Measurements from ENCODE around the gene KSR2. TPM values are rescaled to one million over a fixed set of nuclear protein-coding genes. Genes with fewer than 3 reads are reported as not detected.

The KSR2 gene
- total and polyA plus RNA-seq, 2 of the 13 experiments (the other 11 are each of a cell fraction or from before 2014, with no cell fraction given), result 0.02 TPM; not detected in 1

DNA sequence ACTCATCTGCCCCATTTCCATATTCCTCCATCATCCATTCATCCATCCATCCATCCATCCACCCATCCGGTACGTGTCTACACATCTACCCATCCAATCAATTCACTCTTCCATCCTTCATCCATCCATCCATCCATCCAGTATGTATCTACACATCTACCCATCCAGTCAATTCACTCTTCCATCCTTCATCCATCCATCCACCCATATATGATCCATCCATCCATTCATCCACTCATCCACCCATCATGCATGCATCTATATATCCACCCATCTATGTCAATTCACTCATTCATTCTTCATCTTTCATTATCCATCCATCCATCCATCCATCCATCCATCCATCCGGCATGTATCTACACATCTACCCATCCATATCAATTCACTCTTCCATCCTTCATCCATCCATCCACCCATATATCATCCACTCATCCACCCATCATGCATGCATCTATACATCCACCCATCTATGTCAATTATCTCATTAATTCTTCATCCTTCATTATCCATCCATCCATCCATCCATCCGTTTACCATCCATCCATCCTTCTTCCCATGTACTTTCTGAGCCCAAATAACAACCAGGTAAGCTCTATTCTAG is 498.8 kb downstream of the KSR2 start (continued):
- TF ChIP-seq, protein P1, sequence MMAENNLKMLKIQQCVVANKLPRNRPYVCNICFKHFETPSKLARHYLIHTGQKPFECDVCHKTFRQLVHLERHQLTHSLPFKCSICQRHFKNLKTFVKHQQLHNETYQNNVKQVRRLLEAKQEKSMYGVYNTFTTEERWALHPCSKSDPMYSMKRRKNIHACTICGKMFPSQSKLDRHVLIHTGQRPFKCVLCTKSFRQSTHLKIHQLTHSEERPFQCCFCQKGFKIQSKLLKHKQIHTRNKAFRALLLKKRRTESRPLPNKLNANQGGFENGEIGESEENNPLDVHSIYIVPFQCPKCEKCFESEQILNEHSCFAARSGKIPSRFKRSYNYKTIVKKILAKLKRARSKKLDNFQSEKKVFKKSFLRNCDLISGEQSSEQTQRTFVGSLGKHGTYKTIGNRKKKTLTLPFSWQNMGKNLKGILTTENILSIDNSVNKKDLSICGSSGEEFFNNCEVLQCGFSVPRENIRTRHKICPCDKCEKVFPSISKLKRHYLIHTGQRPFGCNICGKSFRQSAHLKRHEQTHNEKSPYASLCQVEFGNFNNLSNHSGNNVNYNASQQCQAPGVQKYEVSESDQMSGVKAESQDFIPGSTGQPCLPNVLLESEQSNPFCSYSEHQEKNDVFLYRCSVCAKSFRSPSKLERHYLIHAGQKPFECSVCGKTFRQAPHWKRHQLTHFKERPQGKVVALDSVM (CRISPR knock-in tag; IDR thresholded peaks at IDR 0.05), result no peak

GRCh38 chr12:117468016-117468415 is 500.8 kb downstream of the KSR2 start:
- ATAC-seq, result no peak
- no peaks in the 10 kb centered on the region for H4K20me1 ChIP-seq (ENCODE audit: insufficient read depth, low read length)
- TF ChIP-seq PHB2 (IDR thresholded peaks at IDR 0.05; ENCODE audit: partially characterized antibody), result no peak
- no peak for TF ChIP-seq ZNF883 (CRISPR knock-in tag; IDR thresholded peaks at IDR 0.05; ENCODE audit: not compliant biosample characterization)
- peak; percentile 58 for TF ChIP-seq ZNF768 (CRISPR knock-in tag; IDR thresholded peaks at IDR 0.05)
- ChIA-PET POLR2A (interaction anchor here (0.6 kb wide), 1 partner anchor 568 kb away, joined by 3 read pairs; no protein-coding TSS in a partner anchor), CTCF (ENCODE audit: low intra/inter-chr PET ratio, low total read pairs) (no interaction called here)
- FAIRE-seq, result no peak
- BruUV-seq (replicated peaks), result no TSS peak
- H3K9ac ChIP-seq (ENCODE audit: insufficient read depth, low read depth, low read length), result no peak overlapping the region
- no peak overlapping the region for H2AFZ ChIP-seq (ENCODE audit: low read length)
- intact Hi-C loops (cut with micrococcal nuclease; ENCODE audit: unreplicated experiment), result no loop called here
- H3K27ac ChIP-seq (ENCODE audit: extremely low read length, insufficient read depth, low read length), result no peak overlapping the region
- peaks cover 5% of the 10 kb centered on the region; the same call in 1 of the 2 replicates for H3K9me3 ChIP-seq (ENCODE audit: low read length)
- in situ Hi-C loops (cut with HindIII; ENCODE audit: extremely low pct_ligation_motif_present, low pct_unique_long_range_greater_than_20kb), result no loop called here
- H3K36me3 ChIP-seq (replicated peaks in 1 of 2; ENCODE audit: control insufficient read depth in 1 of 2, insufficient read depth in 2 of 2, low read length in 2 of 2), result no peaks in the 10 kb centered on the region
- H3K27me3 ChIP-seq (ENCODE audit: control insufficient read depth in 1 of 2, insufficient read depth in 2 of 2, low read length in 2 of 2), result peaks cover 1 to 4% of the 10 kb centered on the region in 2 experiments; a peak in 2 of 5 replicates
- DNase-seq (ENCODE audit: low spot score), result no peak
- H3K79me2 ChIP-seq (ENCODE audit: insufficient read depth, low read length), result no peaks in the 10 kb centered on the region
- no peak overlapping the region for H3K4me2 ChIP-seq (ENCODE audit: low read depth, low read length)
- WGBS (ENCODE audit: low lambda C conversion rate), result 44% methylated on average over 2 of the region's 3 CpGs
- peaks cover 12% of the 10 kb centered on the region for H3K4me1 ChIP-seq (ENCODE audit: insufficient read depth, low read length)
- no peak overlapping the region for H3K4me3 ChIP-seq (replicated peaks in 1 of 3; ENCODE audit: insufficient read depth in 1 of 3, low read depth in 2 of 3, low read length in 3 of 3)

Data from HepG2 (cell line).